ENCODE data around the gene CCL28. TPM values are rescaled to one million over a fixed set of nuclear protein-coding genes. Genes with fewer than 3 reads are reported as not detected.

CCL28 gene
- total and polyA plus RNA-seq, 10 of the 15 experiments (the other 5 are each of a cell fraction or from before 2014, with no cell fraction given), result 1.5 to 7.5 (median 4.4) TPM

- no peaks in the 10 kb centered on the region for H3K36me3 ChIP-seq (ENCODE audit: control insufficient read depth in 2 of 2, insufficient read depth in 2 of 2, low read length in 1 of 2)
- H3K9me3 ChIP-seq (replicated peaks; ENCODE audit: control insufficient read depth, insufficient read depth, low read length), result no peaks in the 10 kb centered on the region
- ATAC-seq, result no peak
- H3K79me2 ChIP-seq (ENCODE audit: control insufficient read depth, insufficient read depth, low read length), result no peaks in the 10 kb centered on the region
- no peak for TF ChIP-seq CEBPZ (IDR thresholded peaks at IDR 0.05; ENCODE audit: low read depth, low read length)
- no peak for TF ChIP-seq HDAC2 (IDR thresholded peaks at IDR 0.05)
- no peak for TF ChIP-seq TBL1XR1 (IDR thresholded peaks at IDR 0.05; ENCODE audit: low read depth, low read length)
- no peak for TF ChIP-seq ZZZ3 (IDR thresholded peaks at IDR 0.05; ENCODE audit: control insufficient read depth, insufficient read length, low read depth)
- TF ChIP-seq IRF5 (IDR thresholded peaks at IDR 0.05; ENCODE audit: borderline replicate concordance), result no peak
- TF ChIP-seq ZBED1 (IDR thresholded peaks at IDR 0.05; ENCODE audit: borderline replicate concordance), result no peak
- no peaks in the 10 kb centered on the region for H4K20me1 ChIP-seq (ENCODE audit: control insufficient read depth, insufficient read depth)
- H3K27ac ChIP-seq (ENCODE audit: control insufficient read depth, insufficient read depth), result no peak overlapping the region
- in situ Hi-C loops (cut with MboI) (no loop called here), intact Hi-C loops (cut with micrococcal nuclease; ENCODE audit: unreplicated experiment) (loop anchor here (10.0 kb wide), 1 partner anchor 214 kb away; the partner anchor contains the start of gene NNT)
- ChIA-PET RAD21 (ENCODE audit: unreplicated experiment) (interaction anchor here (0.6 to 2.2 kb wide), 21 partner anchors 31 to 482 kb away, joined by 3 to 21 read pairs (median 7); partner anchors contain the start of genes TMEM267 and ZNF131), CTCF (interaction anchor here (0.5 to 9.1 kb wide), 45 partner anchors 8 to 501 kb away, joined by 3 to 124 read pairs (median 6); partner anchors contain the start of genes CCL28, HMGCS1, TMEM267 and ZNF131), POLR2A (interaction anchor here (1.0 kb wide), 3 partner anchors 162 to 397 kb away, joined by 3 to 5 read pairs (median 4); no protein-coding TSS in a partner anchor), SMC1A (ENCODE audit: uncharacterized antibody, unreplicated experiment) (interaction anchor here (0.6 to 4.4 kb wide), 24 partner anchors 14 to 482 kb away, joined by 3 to 32 read pairs (median 6); partner anchors contain the start of genes HMGCS1 and TMEM267)
- no peaks in the 10 kb centered on the region for H3K27me3 ChIP-seq (replicated peaks in 1 of 2; ENCODE audit: control insufficient read depth in 2 of 2, insufficient read depth in 2 of 2, low read length in 1 of 2)
- H3K4me1 ChIP-seq (ENCODE audit: control insufficient read depth, insufficient read depth, low read length), result peaks cover 8% of the 10 kb centered on the region
- no peak for DNase-seq (ENCODE audit: low read depth, low spot score)
- H3K4me3 ChIP-seq, result no peak overlapping the region
- H3K9ac ChIP-seq (ENCODE audit: control insufficient read depth, insufficient read depth, low read length), result no peak overlapping the region
- no peak overlapping the region for H3K4me2 ChIP-seq (ENCODE audit: control insufficient read depth, insufficient read depth)
- no peak overlapping the region for H2AFZ ChIP-seq (ENCODE audit: control insufficient read depth, low read depth, low read length)
- no peak for FAIRE-seq
- no TSS peak for BruUV-seq (replicated peaks)
- 88% methylated on average over 1 of the region's 1 CpG for WGBS (ENCODE audit: insufficient coverage, insufficient replicate concordance, low lambda C conversion rate, missing lambda C conversion rate)
Measured at GRCh38 chr5:43390471-43390870, 21.7 kb downstream of the CCL28 start.
